HG03520 (cell line): Measurements from ENCODE around the gene TRABD2B.
A peak's percentile ranks its signal among the peaks of the same experiment; 100 is the strongest.

ENCODE experiments used
- ATAC-seq: cut with Tn5 transposase; IDR thresholded peaks from one replicate; pipeline ENCODE4 v1.9.1; 2021; ENCODE audit warnings: mild to moderate bottlenecking, moderate library complexity; ENCODE audit not compliant: unreplicated experiment

TRABD2B gene

GRCh38 chr1:47764461-47765046 lies 232.6 kb downstream of the TRABD2B start:
- ATAC-seq = no peak

- no peak for ATAC-seq
These were observed 233.5 kb downstream of the TRABD2B start for GRCh38 chr1:47763591-47764171.

GRCh38 chr1:47761974-47762373 lies 235.2 kb downstream of the TRABD2B start:
- no peak for ATAC-seq

GRCh38 chr1:47761201-47761930 lies 235.8 kb downstream of the TRABD2B start:
- ATAC-seq = no peak

- ATAC-seq = no peak
These were observed 237.1 kb downstream of the TRABD2B start for GRCh38 chr1:47759936-47760629.

GRCh38 chr1:47759251-47759935 lies 237.8 kb downstream of the TRABD2B start:
- ATAC-seq = no peak

- ATAC-seq = no peak
These were observed 238.6 kb downstream of the TRABD2B start for GRCh38 chr1:47758341-47759250.

GRCh38 chr1:47757226-47757975 lies 239.8 kb downstream of the TRABD2B start:
- no peak for ATAC-seq

- no peak for ATAC-seq
These were observed 240.8 kb downstream of the TRABD2B start for GRCh38 chr1:47756411-47756810.

GRCh38 chr1:47756006-47756405 lies 241.2 kb downstream of the TRABD2B start:
- ATAC-seq = no peak

GRCh38 chr1:47755101-47755990 lies 241.8 kb downstream of the TRABD2B start:
- ATAC-seq = peak; percentile 78

- no peak for ATAC-seq
These were observed 243.0 kb downstream of the TRABD2B start for GRCh38 chr1:47754221-47754620.

GRCh38 chr1:47753808-47754207 lies 243.4 kb downstream of the TRABD2B start:
- ATAC-seq = no peak

- no peak for ATAC-seq
These were observed 244.6 kb downstream of the TRABD2B start for GRCh38 chr1:47752559-47752958.

GRCh38 chr1:47751996-47752451 lies 245.2 kb downstream of the TRABD2B start:
- ATAC-seq = no peak

GRCh38 chr1:47751193-47751592 lies 246.0 kb downstream of the TRABD2B start:
- ATAC-seq = no peak

- no peak for ATAC-seq
These were observed 251.2 kb downstream of the TRABD2B start for GRCh38 chr1:47745715-47746609.
